Hepatocyte (in vitro differentiated cells): Measurements from ENCODE around the gene KNTC1. TPM values are rescaled to one million over a fixed set of nuclear protein-coding genes. Genes with fewer than 3 reads are reported as not detected.
"Not testable (repeated sequence)": the region's sequence is repeated elsewhere in the genome, so short reads cannot be mapped to it uniquely, and the experiment has no call there.

Source experiments
- DNase-seq: peaks from one replicate; pipeline ENCODE4 v3.0.0-alpha.2; 2016; ENCODE audit warnings: low spot score
- H2AFZ ChIP-seq: fragments of 200-600 bp; sonication (generic); 2 replicates; pipeline ENCODE4 v1.6.0; 2016; ENCODE audit warnings: antibody characterized with exemption, mild to moderate bottlenecking
- H3K27ac ChIP-seq: fragments of 200-600 bp; sonication (generic); 2 replicates; pipeline ENCODE4 v1.5.1; 2016; ENCODE audit warnings: mild to moderate bottlenecking
- H3K27me3 ChIP-seq: fragments of 200-600 bp; sonication (generic); 2 replicates; pipeline ENCODE4 v1.6.1; 2016
- H3K36me3 ChIP-seq: fragments of 200-600 bp; sonication (generic); replicated peaks from 2 replicates; pipeline ENCODE4 v1.5.1; 2016; ENCODE audit warnings: low read depth; ENCODE audit not compliant: insufficient read depth
- H3K4me1 ChIP-seq: fragments of 200-600 bp; sonication (generic); 2 replicates; pipeline ENCODE4 v1.5.1; 2016; ENCODE audit warnings: mild to moderate bottlenecking, moderate library complexity; ENCODE audit not compliant: insufficient read depth
- H3K4me2 ChIP-seq: fragments of 200-600 bp; sonication (generic); 2 replicates; pipeline ENCODE4 v1.6.0; 2016
- H3K4me3 ChIP-seq: fragments of 200-600 bp; sonication (generic); 2 replicates; pipeline ENCODE4 v1.5.1; 2016; ENCODE audit warnings: mild to moderate bottlenecking
- H3K79me2 ChIP-seq: fragments of 200-600 bp; sonication (generic); 2 replicates; pipeline ENCODE4 v1.6.0; 2017; ENCODE audit warnings: mild to moderate bottlenecking
- H3K9me2 ChIP-seq: fragments of 200-600 bp; sonication (generic); replicated peaks from 2 replicates; pipeline ENCODE4 v1.6.0; 2017; ENCODE audit warnings: mild to moderate bottlenecking; ENCODE audit not compliant: insufficient read depth
- H3K9me3 ChIP-seq: fragments of 200-600 bp; sonication (generic); 2 replicates; pipeline ENCODE4 v1.5.1; 2016; ENCODE audit warnings: low read depth, mild to moderate bottlenecking
- H4K20me1 ChIP-seq: fragments of 200-600 bp; sonication (generic); 2 replicates; pipeline ENCODE4 v1.6.0; 2016; ENCODE audit warnings: mild to moderate bottlenecking; ENCODE audit not compliant: insufficient read depth, poor library complexity, severe bottlenecking
- CTCF ChIP-seq: fragments of 200-600 bp; sonication (generic); IDR thresholded peaks from 2 replicates; pipeline ENCODE4 v1.5.1; 2016; ENCODE audit warnings: antibody characterized with exemption, mild to moderate bottlenecking; ENCODE audit not compliant: poor library complexity
- EZH2 ChIP-seq: fragments of 200-600 bp; sonication (generic); IDR thresholded peaks from 2 replicates; pipeline ENCODE4 v1.6.1; 2016; ENCODE audit warnings: antibody characterized with exemption, mild to moderate bottlenecking, borderline replicate concordance
- EZH2phosphoT487 ChIP-seq: fragments of 200-600 bp; sonication (generic); IDR thresholded peaks from one replicate; pipeline ENCODE4 v1.6.1; 2018; ENCODE audit warnings: antibody characterized with exemption, mild to moderate bottlenecking, low read depth, moderate library complexity; ENCODE audit not compliant: unreplicated experiment, severe bottlenecking
- WGBS: methylation state at CpG from one replicate; pipeline ENCODE4 v1.1.6; 2016; ENCODE audit warnings: low lambda C conversion rate; ENCODE audit errors: missing lambda C conversion rate; 5-methylcytosine and 5-hydroxymethylcytosine counted together
- polyA plus RNA-seq: library from polyadenylated mRNA; unstranded; fragments of >200 nt; fragmentation: Nextera tagmentation; extraction: Ambion mirVana; gene quantifications from 2 replicates; pipeline ENCODE4 v1.2.1, GENCODE V29; 2016
- total RNA-seq: library from RNA; depleted of rRNA; stranded (reverse); fragments of >200 nt; gene quantifications from 2 replicates; pipeline ENCODE4 v1.2.3, GENCODE V29; 2014

The KNTC1 gene
- total and polyA plus RNA-seq, 2 experiments from 2014 or later: 5.8 to 18.1 TPM

- no peaks in the 10 kb centered on the region for H3K9me2 ChIP-seq
- H3K4me1 ChIP-seq: no peaks in the 10 kb centered on the region
- WGBS: 96% methylated on average over 4 of the region's 4 CpGs
- no peak for DNase-seq
- H3K36me3 ChIP-seq: no peaks in the 10 kb centered on the region
- no peak overlapping the region for H3K4me2 ChIP-seq
- H3K27ac ChIP-seq: no peak overlapping the region
- H4K20me1 ChIP-seq: no peaks in the 10 kb centered on the region
- no peak for TF ChIP-seq EZH2phosphoT487
- no peak for TF ChIP-seq EZH2
- TF ChIP-seq CTCF: no peak
- H3K27me3 ChIP-seq: no peaks in the 10 kb centered on the region
- H3K79me2 ChIP-seq: no peaks in the 10 kb centered on the region
- H3K4me3 ChIP-seq: no peak overlapping the region
- no peaks in the 10 kb centered on the region for H3K9me3 ChIP-seq
- no peak overlapping the region for H2AFZ ChIP-seq
Measured at GRCh38 chr12:122584177-122584863, 57.3 kb downstream of the KNTC1 start.

- WGBS: 96% methylated on average over 7 of the region's 7 CpGs
- DNase-seq: no peak
- Histone ChIP-seq H3K4me1 (no peaks in the 10 kb centered on the region), H3K36me3 (no peaks in the 10 kb centered on the region), H3K27ac (no peak overlapping the region), H4K20me1 (no peaks in the 10 kb centered on the region), H3K79me2 (no peaks in the 10 kb centered on the region), H2AFZ (no peak overlapping the region), H3K27me3 (no peaks in the 10 kb centered on the region), H3K4me2 (no peak overlapping the region), H3K4me3 (no peak overlapping the region), H3K9me3 (no peaks in the 10 kb centered on the region), H3K9me2 (no peaks in the 10 kb centered on the region)
- TF ChIP-seq EZH2 (no peak), EZH2phosphoT487 (no peak), CTCF (no peak)
Measured at GRCh38 chr12:122590990-122591389, 63.9 kb downstream of the KNTC1 start.

- H3K36me3 ChIP-seq, H4K20me1 ChIP-seq, H3K9me2 ChIP-seq, H3K27me3 ChIP-seq, H3K9me3 ChIP-seq, H3K4me3 ChIP-seq, DNase-seq, H2AFZ ChIP-seq, H3K79me2 ChIP-seq, H3K4me1 ChIP-seq, H3K4me2 ChIP-seq, H3K27ac ChIP-seq: not testable (repeated sequence)
- WGBS: 99% methylated on average over 21 of the region's 30 CpGs
Measured at GRCh38 chr12:122591966-122592365, 64.9 kb downstream of the KNTC1 start.

- 90% methylated on average over 8 of the region's 8 CpGs for WGBS
Measured at GRCh38 chr12:122592543-122592942, 65.5 kb downstream of the KNTC1 start.

More at GRCh38 chr12:122592543-122592942, 65.5 kb downstream of the KNTC1 start:
- H4K20me1 ChIP-seq, DNase-seq, H2AFZ ChIP-seq, H3K36me3 ChIP-seq, H3K4me1 ChIP-seq, H3K4me2 ChIP-seq, H3K9me2 ChIP-seq, H3K27me3 ChIP-seq, H3K4me3 ChIP-seq, H3K9me3 ChIP-seq, H3K79me2 ChIP-seq, H3K27ac ChIP-seq: not testable (repeated sequence)
